Activated naive CD4-positive, alpha-beta T cell treated with anti-CD3 and anti-CD28 coated beads for 36 hours (primary cell): ENCODE measurements around the gene HOXD11. TPM values are rescaled to one million over a fixed set of nuclear protein-coding genes. Genes with fewer than 3 reads are reported as not detected.

Experiments
- CTCF ChIA-PET: fragments of 350-600 bp; sonication (Branson Sonifier 250); formaldehyde crosslinking; loops from one replicate; lab custom pipeline; 2021; ENCODE audit warnings: antibody characterized with exemption; lab: Charles Lee
- DNase-seq: peaks from one replicate; pipeline ENCODE4 v3.0.0-alpha.2; 2020
- H3K27ac Mint-ChIP-seq: one replicate; pipeline ENCODE4 v1.8.0; 2021; ENCODE audit warnings: mild to moderate bottlenecking, mixed read lengths
- H3K27me3 Mint-ChIP-seq: one replicate; pipeline ENCODE4 v1.8.0; 2021; ENCODE audit warnings: low read depth, mixed read lengths
- H3K36me3 Mint-ChIP-seq: one replicate; pipeline ENCODE4 v1.8.0; 2021; ENCODE audit warnings: low read depth, mixed read lengths
- H3K4me1 Mint-ChIP-seq: one replicate; pipeline ENCODE4 v1.8.0; 2021; ENCODE audit warnings: low read depth, mixed read lengths
- H3K4me3 Mint-ChIP-seq: one replicate; pipeline ENCODE4 v1.8.0; 2021; ENCODE audit warnings: mild to moderate bottlenecking, moderate library complexity, mixed read lengths
- H3K9me3 Mint-ChIP-seq: one replicate; pipeline ENCODE4 v1.8.0; 2021; ENCODE audit warnings: mixed read lengths
- intact Hi-C: fragments of 100-400 bp; cut with micrococcal nuclease; formaldehyde crosslinking; loops from one replicate; pipeline ENCODE4 v1.15.1; 2023
- total RNA-seq, 2 experiments: library from RNA; stranded (reverse); gene quantifications; one replicate each; pipeline ENCODE4 v1.2.3, GENCODE V29; 2021

Gene HOXD11
- total RNA-seq, 2 experiments from 2014 or later = not detected

DNA sequence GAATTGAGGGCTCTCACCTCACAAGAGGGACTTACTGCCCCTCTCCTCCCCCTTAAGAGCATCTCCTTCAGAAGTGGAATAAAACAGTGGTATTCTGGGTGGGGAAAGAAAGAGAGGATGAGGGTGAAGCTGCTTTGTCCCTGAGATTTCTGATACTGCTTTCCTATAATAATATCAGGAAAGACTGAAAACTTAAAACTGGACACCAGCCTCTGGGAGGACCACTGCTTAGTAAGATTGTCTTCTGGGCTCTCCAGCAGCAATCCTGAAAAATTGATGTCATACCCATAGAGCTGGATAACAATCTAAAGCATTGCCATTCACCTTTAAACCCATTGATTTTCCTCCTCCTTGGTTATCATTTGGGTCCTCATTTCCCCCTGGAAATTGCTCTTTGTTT is 39.6 kb downstream of the HOXD11 start:
- Mint-ChIP-seq H3K9me3 (no peaks in the 10 kb centered on the region), H3K4me3 (no peak overlapping the region)
- CTCF ChIA-PET = no interaction called here

DNA sequence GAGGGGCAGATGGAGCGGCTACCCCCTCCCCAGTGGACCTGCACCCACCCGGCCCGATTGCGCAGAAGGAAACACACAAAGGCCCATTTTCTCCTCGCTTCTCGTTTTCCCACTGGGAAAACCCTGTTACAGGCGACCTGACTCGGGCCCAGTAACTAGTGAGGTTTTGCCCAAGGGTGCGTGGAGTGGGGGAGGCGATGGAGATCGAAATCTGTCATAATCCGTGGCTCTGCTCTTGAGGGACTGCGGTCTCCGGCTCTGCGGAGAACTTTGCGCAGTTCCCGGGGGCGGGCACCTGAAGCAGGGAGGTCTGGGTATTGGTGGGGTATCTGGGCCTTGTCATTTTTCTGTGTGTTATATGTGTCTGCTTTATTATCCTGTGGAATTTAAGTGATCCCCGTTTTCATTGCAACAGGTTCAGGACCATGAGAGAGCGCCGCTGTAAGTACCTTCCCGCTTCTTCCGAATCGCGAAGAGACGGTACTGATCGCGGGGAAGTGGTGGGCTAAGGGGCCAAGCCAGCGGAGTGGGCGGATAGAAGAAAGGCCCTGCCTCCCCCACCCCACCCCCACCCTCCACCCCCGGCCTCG is 40.2 kb downstream of the HOXD11 start:
- Mint-ChIP-seq H3K4me3 (no peak overlapping the region), H3K9me3 (no peaks in the 10 kb centered on the region), H3K4me1 (peaks cover 12% of the 10 kb centered on the region), H3K27me3 (peaks cover 85% of the 10 kb centered on the region), H3K27ac (no peak overlapping the region), H3K36me3 (no peaks in the 10 kb centered on the region)
- DNase-seq = no peak
- CTCF ChIA-PET = interaction anchor here (1.2 kb wide), 1 partner anchor 8 kb away, joined by 3 read pairs; no protein-coding TSS in a partner anchor
- intact Hi-C loops = no loop called here

More for the DNA sequence above, 39.6 kb downstream of the HOXD11 start:
- peaks cover 90% of the 10 kb centered on the region for H3K27me3 Mint-ChIP-seq
- no peak for DNase-seq
- H3K4me1 Mint-ChIP-seq = peaks cover 12% of the 10 kb centered on the region
- intact Hi-C loops = no loop called here
- no peak overlapping the region for H3K27ac Mint-ChIP-seq
- H3K36me3 Mint-ChIP-seq = no peaks in the 10 kb centered on the region

DNA sequence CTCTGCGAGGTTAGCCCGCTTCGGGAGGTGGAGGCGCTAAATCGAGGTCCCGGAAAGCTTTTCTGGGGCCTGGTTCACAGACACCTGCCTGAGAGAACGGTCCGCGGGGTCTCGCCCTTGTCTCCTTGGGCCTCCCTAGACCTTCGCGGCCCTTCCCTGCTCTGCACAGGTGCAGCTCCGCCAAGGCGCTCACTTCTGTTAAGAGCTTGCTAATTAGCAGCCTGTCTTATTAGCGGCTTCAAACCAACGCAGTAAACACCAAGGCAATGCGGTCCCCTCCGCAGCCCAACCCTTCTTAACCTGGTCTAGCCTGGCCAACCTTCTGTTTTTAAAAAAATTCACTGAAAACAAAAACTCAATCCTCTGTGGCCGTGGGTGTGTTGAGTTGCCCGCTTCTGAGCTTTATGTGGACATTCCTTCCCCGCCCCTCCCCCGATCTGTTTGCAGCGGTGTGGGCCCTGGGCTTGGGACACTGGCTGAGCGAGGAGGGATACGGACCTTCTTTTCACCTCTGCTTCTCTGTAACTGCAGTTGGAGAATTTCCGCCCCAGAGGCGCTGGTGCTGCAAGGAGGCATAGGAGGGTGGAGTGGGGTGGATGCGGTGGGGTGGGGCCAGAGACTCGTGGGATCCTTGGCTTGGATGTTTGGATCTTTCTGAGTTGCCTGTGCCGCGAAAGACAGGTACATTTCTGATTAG is 40.9 kb downstream of the HOXD11 start:
- peaks cover 86% of the 10 kb centered on the region for H3K27me3 Mint-ChIP-seq
- intact Hi-C loops = no loop called here
- H3K36me3 Mint-ChIP-seq = no peaks in the 10 kb centered on the region
- peaks cover 17% of the 10 kb centered on the region for H3K4me1 Mint-ChIP-seq
- H3K4me3 Mint-ChIP-seq = no peak overlapping the region
- DNase-seq = no peak
- H3K9me3 Mint-ChIP-seq = no peaks in the 10 kb centered on the region
- CTCF ChIA-PET = interaction anchor here (1.2 kb wide), 1 partner anchor 9 kb away, joined by 3 read pairs; no protein-coding TSS in a partner anchor
- no peak overlapping the region for H3K27ac Mint-ChIP-seq

DNA sequence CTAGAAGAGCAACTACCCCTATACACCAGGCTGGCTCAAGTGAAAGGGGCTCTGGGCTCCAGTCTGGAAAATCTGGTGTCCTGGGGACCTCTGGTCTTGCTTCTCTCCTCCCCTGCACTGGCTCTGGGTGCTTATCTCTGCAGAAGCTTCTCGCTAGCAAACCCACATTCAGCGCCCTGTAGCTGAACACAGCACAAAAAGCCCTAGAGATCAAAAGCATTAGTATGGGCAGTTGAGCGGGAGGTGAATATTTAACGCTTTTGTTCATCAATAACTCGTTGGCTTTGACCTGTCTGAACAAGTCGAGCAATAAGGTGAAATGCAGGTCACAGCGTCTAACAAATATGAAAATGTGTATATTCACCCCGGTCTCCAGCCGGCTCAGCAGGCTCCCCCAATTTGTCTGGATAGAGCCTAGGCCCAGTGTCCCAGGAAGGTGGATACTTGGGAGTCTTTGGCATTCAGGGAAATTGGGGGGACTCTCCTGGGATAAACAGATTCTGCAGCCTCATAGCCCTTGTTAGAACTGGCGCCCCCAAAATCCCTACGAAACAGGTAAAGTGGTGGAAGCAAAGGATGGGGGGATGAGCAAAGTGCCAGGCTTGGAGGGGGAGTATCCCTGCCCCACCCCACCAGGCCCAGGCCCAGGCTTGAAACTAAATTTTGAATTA is 41.8 kb downstream of the HOXD11 start:
- Mint-ChIP-seq H3K9me3 (no peaks in the 10 kb centered on the region), H3K27ac (no peak overlapping the region), H3K4me3 (no peak overlapping the region), H3K36me3 (no peaks in the 10 kb centered on the region), H3K27me3 (peaks cover 84% of the 10 kb centered on the region), H3K4me1 (peaks cover 17% of the 10 kb centered on the region)
- CTCF ChIA-PET = interaction anchor here (0.6 kb wide), 1 partner anchor 300 kb away, joined by 3 read pairs; no protein-coding TSS in a partner anchor
- DNase-seq = no peak
- intact Hi-C loops = no loop called here

DNA sequence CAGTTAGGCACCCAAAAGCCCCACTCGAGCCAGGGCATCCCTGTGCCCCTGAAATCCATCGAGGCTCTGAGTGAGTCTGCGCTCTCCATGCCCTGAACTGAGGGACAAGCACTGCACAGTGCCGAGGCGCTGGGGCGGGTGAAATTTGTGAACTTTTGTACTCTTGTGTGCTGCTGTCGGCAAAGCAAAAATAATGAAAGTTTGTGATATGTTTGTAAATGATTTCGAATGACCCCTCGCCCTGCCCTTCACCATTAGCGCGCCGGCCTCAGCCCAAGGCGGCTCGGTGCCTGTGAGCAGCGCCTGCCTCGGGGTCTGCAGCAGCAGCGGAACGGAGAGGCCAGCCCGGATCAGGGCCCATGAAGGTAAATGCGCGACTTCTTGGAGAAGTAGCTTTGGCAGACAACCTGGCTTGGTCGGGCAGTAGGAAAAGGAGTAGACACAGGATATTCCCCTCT is 42.4 kb downstream of the HOXD11 start:
- H3K4me1 Mint-ChIP-seq = peaks cover 17% of the 10 kb centered on the region
- no peaks in the 10 kb centered on the region for H3K36me3 Mint-ChIP-seq
- H3K27me3 Mint-ChIP-seq = peaks cover 86% of the 10 kb centered on the region
- H3K4me3 Mint-ChIP-seq = no peak overlapping the region
- intact Hi-C loops = no loop called here
- CTCF ChIA-PET = no interaction called here
- no peak overlapping the region for H3K27ac Mint-ChIP-seq
- H3K9me3 Mint-ChIP-seq = no peaks in the 10 kb centered on the region
- no peak for DNase-seq

DNA sequence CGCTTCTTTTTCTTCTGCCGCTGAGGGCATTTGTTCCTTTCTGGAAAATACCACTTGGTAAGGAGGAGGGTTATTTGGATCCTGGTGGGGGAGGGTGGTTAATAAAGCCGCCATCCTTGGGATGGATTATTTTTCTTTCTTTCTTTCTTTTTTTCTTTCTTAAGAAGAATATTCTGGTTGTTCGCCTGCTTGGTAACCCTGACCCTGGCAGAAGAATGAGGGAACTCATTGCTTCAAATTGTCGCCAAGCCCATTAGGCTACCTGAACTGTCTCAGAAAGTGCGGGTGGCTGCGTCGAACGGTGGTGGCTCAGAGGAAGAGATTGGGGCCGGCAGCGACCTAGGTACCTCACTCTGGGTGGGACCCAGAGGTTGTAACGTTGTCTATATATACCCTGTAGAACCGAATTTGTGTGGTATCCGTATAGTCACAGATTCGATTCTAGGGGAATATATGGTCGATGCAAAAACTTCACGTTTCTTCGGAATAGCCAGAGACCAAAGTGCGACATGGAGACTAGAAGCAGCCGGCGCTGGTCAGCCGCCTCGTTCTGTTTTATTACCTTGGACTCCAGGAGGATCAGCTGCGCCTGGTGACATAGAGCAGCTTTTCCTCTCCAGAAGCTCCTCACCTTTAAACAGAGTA is 43.0 kb downstream of the HOXD11 start:
- intact Hi-C loops = no loop called here
- DNase-seq = no peak
- Mint-ChIP-seq H3K4me3 (no peak overlapping the region), H3K36me3 (no peaks in the 10 kb centered on the region), H3K27me3 (peaks cover 85% of the 10 kb centered on the region), H3K27ac (no peak overlapping the region), H3K4me1 (peaks cover 17% of the 10 kb centered on the region), H3K9me3 (no peaks in the 10 kb centered on the region)
- CTCF ChIA-PET = interaction anchor here (1.0 to 1.8 kb wide), 4 partner anchors 9 to 305 kb away, joined by 3 to 6 read pairs (median 6); no protein-coding TSS in a partner anchor

DNA sequence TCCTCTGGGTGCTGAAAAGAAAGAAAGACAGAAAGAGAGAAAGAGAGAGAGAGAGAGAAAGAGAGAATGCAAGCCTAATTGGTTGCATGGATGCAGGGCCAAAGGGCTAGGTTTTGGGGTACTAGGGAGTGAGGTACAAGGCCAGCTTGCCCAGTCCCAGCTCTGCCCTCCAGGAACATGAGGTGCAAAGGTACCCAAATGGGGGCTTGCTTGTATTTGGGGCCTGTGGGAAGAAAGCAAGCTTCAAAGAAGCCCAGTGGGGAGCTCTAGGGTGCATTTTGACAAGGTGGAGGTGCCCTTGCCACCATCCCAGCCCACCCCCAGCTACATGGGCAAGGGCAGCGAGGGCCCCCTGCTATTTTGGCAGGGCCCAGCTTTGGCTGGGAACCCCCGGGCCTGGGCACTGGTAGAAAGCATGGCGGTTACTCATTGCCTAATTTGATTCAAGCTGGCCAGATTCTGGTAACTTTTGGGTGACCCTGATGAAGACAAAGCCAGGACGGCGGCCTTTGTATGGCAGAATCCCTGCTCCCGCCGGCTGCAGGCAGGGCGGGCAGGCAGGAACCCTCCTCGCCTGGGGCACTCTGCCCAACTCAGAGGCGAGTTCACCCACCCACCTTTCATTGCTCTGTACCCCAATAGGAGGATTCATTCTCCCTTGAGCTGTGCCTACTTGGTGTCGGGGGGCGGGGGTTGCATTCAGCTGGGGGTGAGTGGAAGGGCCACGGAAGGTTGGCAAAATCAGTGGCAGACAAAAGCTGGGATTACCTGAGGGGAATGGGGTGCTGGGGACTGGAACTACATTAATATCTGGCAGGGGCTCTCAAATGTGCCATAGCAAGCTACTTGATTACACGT is 43.7 kb downstream of the HOXD11 start:
- DNase-seq = no peak
- H3K9me3 Mint-ChIP-seq = no peaks in the 10 kb centered on the region
- CTCF ChIA-PET = interaction anchor here (0.6 to 1.8 kb wide), 5 partner anchors 10 to 782 kb away, joined by 3 to 6 read pairs (median 5); no protein-coding TSS in a partner anchor
- peaks cover 17% of the 10 kb centered on the region for H3K4me1 Mint-ChIP-seq
- H3K27me3 Mint-ChIP-seq = peaks cover 84% of the 10 kb centered on the region
- H3K4me3 Mint-ChIP-seq = no peak overlapping the region
- H3K27ac Mint-ChIP-seq = no peak overlapping the region
- intact Hi-C loops = no loop called here
- H3K36me3 Mint-ChIP-seq = no peaks in the 10 kb centered on the region

DNA sequence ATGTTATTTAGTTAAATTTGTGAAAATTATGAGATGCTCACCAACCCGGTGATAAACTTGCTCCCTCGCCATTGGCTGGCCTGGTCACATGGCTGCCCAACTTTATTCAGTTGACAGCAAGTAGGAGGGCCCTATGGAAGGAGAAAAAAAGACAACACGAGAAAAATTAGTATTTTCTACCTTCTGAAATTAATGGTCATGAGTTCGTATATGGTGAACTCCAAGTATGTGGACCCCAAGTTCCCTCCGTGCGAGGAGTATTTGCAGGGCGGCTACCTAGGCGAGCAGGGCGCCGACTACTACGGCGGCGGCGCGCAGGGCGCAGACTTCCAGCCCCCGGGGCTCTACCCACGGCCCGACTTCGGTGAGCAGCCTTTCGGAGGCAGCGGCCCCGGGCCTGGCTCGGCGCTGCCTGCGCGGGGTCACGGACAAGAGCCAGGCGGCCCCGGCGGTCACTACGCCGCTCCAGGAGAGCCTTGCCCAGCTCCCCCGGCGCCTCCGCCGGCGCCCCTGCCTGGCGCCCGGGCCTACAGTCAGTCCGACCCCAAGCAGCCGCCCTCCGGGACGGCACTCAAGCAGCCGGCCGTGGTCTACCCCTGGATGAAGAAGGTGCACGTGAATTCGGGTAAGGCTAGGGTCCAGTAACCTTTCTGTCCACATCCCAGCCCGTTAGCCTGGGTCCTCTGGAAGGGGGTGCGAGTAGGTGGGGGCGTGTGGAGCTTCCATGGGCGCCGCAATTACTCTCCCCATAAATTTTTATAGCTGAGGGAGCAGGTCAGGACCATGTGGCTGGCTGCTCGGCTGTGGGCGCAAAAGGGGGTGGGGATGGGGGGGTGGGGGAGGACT is 44.6 kb downstream of the HOXD11 start, which contains the start of gene HOXD4:
Gene HOXD4 (plus strand): TSS at position 109 of the 846 bp plus-strand sequence. CDS start 84 bp downstream, at position 193.
- intact Hi-C loops = no loop called here
- CTCF ChIA-PET = interaction anchor here (1.0 to 1.8 kb wide), 4 partner anchors 11 to 303 kb away, joined by 4 to 6 read pairs (median 6); no protein-coding TSS in a partner anchor
- Mint-ChIP-seq H3K4me1 (peaks cover 18% of the 10 kb centered on the region), H3K36me3 (no peaks in the 10 kb centered on the region), H3K4me3 (no peak within 1 kb of the TSS), H3K9me3 (no peaks in the 10 kb centered on the region), H3K27ac (no peak within 1 kb of the TSS), H3K27me3 (peaks cover 85% of the 10 kb centered on the region)
- DNase-seq = no peak

DNA sequence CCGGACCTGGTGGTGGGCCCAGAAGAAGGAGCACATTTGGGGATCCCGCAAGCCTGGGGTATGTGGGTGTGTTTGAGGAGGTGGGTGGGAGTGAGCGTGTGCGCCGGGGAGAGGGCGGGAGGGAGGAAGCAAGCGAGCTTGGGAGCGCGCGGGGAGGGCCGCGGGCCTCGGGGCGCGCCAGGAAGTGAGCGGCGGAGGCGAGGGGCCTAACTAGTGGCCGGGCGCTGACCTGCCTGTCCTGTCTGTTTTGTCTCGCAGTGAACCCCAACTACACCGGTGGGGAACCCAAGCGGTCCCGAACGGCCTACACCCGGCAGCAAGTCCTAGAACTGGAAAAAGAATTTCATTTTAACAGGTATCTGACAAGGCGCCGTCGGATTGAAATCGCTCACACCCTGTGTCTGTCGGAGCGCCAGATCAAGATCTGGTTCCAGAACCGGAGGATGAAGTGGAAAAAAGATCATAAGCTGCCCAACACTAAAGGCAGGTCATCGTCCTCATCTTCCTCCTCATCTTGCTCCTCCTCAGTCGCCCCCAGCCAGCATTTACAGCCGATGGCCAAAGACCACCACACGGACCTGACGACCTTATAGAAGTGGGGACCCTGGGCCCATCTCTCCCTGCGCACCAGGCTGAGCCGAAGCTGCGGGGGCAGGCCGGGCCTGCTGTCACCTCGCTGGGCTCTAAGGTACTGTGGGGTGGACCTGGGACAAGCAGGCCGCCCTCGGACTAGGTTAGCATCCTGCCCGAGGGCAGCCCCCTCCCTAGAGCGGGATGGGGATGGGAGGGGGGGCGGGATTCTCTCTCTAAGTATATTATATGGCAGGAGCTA is 45.5 kb downstream of the HOXD11 start:
- Mint-ChIP-seq H3K27ac (no peak overlapping the region), H3K36me3 (no peaks in the 10 kb centered on the region), H3K9me3 (no peaks in the 10 kb centered on the region), H3K4me3 (no peak overlapping the region), H3K4me1 (peaks cover 19% of the 10 kb centered on the region), H3K27me3 (peaks cover 80% of the 10 kb centered on the region)
- CTCF ChIA-PET = interaction anchor here (0.8 to 1.0 kb wide), 2 partner anchors 20 to 32 kb away, joined by 3 to 4 read pairs; no protein-coding TSS in a partner anchor
- intact Hi-C loops = no loop called here
- no peak for DNase-seq
